Keratinocyte (primary cell): ENCODE results near the gene RP9. TPM values are rescaled to one million over a fixed set of nuclear protein-coding genes. Genes with fewer than 3 reads are reported as not detected.

Source experiments
- DNase-seq: peaks from one replicate; pipeline ENCODE4 v3.0.0-alpha.2; 2011; ENCODE audit warnings: low read depth, missing footprints, low spot score
- FAIRE-seq: peaks from 2 replicates; lab custom pipeline; 2011; peaks lifted over from hg19 to GRCh38; lab: Jason Lieb, UNC
- H2AFZ ChIP-seq: 2 replicates; pipeline ENCODE4 v1.6.0; 2012; ENCODE audit warnings: low read length, control low read depth, inconsistent platforms; ENCODE audit not compliant: control insufficient read depth
- H3K27ac ChIP-seq: 2 replicates; pipeline ENCODE4 v1.5.1; 2011; ENCODE audit warnings: low read length; ENCODE audit not compliant: control insufficient read depth, insufficient read depth
- H3K27me3 ChIP-seq: 3 replicates; pipeline ENCODE4 v1.6.0; 2011; ENCODE audit warnings: low read length; ENCODE audit not compliant: control insufficient read depth, insufficient read depth; ENCODE audit errors: extremely low read depth
- H3K36me3 ChIP-seq, 2 experiments: 2 replicates in 1 of 2; 3 replicates in 1 of 2; pipeline ENCODE4 v1.5.1; 2011; ENCODE audit warnings: low read length in 2 of 2, mild to moderate bottlenecking in 1 of 2; ENCODE audit not compliant: control insufficient read depth in 2 of 2, insufficient read depth in 2 of 2; ENCODE audit errors: extremely low read depth in 1 of 2
- H3K4me1 ChIP-seq: 3 replicates; pipeline ENCODE4 v1.5.1; 2011; ENCODE audit warnings: low read length; ENCODE audit not compliant: control insufficient read depth, insufficient read depth; ENCODE audit errors: extremely low read depth
- H3K4me2 ChIP-seq: 3 replicates; pipeline ENCODE4 v1.6.0; 2011; ENCODE audit warnings: low read depth, low read length; ENCODE audit not compliant: control insufficient read depth, insufficient read depth; ENCODE audit errors: extremely low read depth
- H3K4me3 ChIP-seq, 3 experiments: fragments of 200-600 bp in 1 of 3; sonication (generic) in 1 of 3; 2 replicates in 2 of 3; 3 replicates in 1 of 3; pipeline ENCODE4 v1.5.1; 2011 to 2016; ENCODE audit warnings: low read length in 3 of 3, mild to moderate bottlenecking in 3 of 3, control low read depth in 2 of 3, inconsistent platforms in 1 of 3, low read depth in 1 of 3, mixed read lengths in 1 of 3, mixed run types in 1 of 3, moderate library complexity in 1 of 3; ENCODE audit not compliant: control insufficient read depth in 2 of 3, insufficient read depth in 2 of 3; ENCODE audit errors: extremely low read depth in 1 of 3
- H3K79me2 ChIP-seq: 2 replicates; pipeline ENCODE4 v1.6.0; 2012; ENCODE audit warnings: low read length; ENCODE audit not compliant: control insufficient read depth, insufficient read depth
- H3K9ac ChIP-seq: 3 replicates; pipeline ENCODE4 v1.6.0; 2011; ENCODE audit warnings: low read length; ENCODE audit not compliant: control insufficient read depth, insufficient read depth; ENCODE audit errors: extremely low read depth
- H3K9me1 ChIP-seq: 3 replicates; pipeline ENCODE4 v1.6.0; 2011; ENCODE audit warnings: low read length; ENCODE audit not compliant: control insufficient read depth, insufficient read depth; ENCODE audit errors: extremely low read depth
- H3K9me3 ChIP-seq: 2 replicates; pipeline ENCODE4 v1.5.1; 2012; ENCODE audit warnings: low read depth, low read length; ENCODE audit not compliant: control insufficient read depth
- H4K20me1 ChIP-seq: 3 replicates; pipeline ENCODE4 v1.6.0; 2011; ENCODE audit warnings: low read length; ENCODE audit not compliant: control insufficient read depth, insufficient read depth; ENCODE audit errors: extremely low read depth
- CTCF ChIP-seq, 3 experiments: IDR thresholded peaks in 1 of 3; conservative IDR thresholded peaks in 1 of 3; optimal IDR thresholded peaks in 1 of 3; 2 replicates in 2 of 3; 3 replicates in 1 of 3; pipeline versions ENCODE3 to v1.5.1; 2011; ENCODE audit warnings: low read length in 3 of 3, mild to moderate bottlenecking in 3 of 3, moderate library complexity in 2 of 3, control low read depth in 1 of 3, inconsistent platforms in 1 of 3; ENCODE audit not compliant: insufficient read depth in 2 of 3; ENCODE audit errors: extremely low read depth in 1 of 3
- EZH2 ChIP-seq: IDR thresholded peaks from one replicate; pipeline ENCODE4 v1.6.1; 2012; ENCODE audit warnings: inconsistent platforms, mild to moderate bottlenecking, low read length, moderate library complexity
- dilution Hi-C: fragments of 300-500 bp; cut with MboI; formaldehyde crosslinking; loops from one replicate; pipeline ENCODE4 v1.7.0; 2020; ENCODE audit warnings: low sequenced_read_pairs; ENCODE audit not compliant: extremely low pct_ligation_motif_present
- polyA plus RNA-seq, 5 experiments: library from polyadenylated mRNA; depleted of rRNA in 3 of 5; stranded (reverse) in 3 of 5; stranded (forward) in 1 of 5; unstranded in 1 of 5; fragments of >200 nt; gene quantifications; 1 replicate in 1 of 5; 2 replicates in 3 of 5; 3 replicates in 1 of 5; pipeline versions ENCODE4 v1.2.1 to v1.2.3, GENCODE V29; 2011 to 2012; ENCODE audit warnings: missing spikeins in 2 of 5, low read depth in 1 of 5, low replicate concordance in 1 of 5

The RP9 gene
- polyA plus RNA-seq, 1 donor (not counting 4 experiments of a cell fraction or from before 2014, with no cell fraction given): 17.4 TPM

DNA sequence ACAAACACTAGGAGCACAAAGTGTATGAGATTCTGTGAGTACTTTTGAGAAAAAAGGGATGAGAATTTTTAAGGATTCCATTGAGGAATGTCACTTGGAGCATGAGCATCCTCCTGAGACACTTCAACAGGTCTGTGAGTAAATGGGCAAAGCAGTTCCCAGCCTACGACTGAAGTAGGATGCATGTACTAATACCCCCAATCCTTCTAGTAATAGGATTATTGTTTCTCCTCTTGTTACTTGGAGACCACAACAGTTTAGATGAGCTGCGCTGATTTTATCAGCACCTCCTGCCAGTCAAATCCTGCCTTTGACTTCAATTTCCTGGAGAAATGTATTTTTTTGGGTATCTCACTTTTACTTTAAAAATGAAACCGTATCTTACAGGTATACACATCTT, 21.0 kb upstream of the RP9 start:
- peak overlapping the region; percentile 83 to 89 (median 85) for H3K4me3 ChIP-seq
- H3K79me2 ChIP-seq: no peaks in the 10 kb centered on the region
- no peaks in the 10 kb centered on the region for H3K9me3 ChIP-seq
- no peaks in the 10 kb centered on the region for H4K20me1 ChIP-seq
- peaks cover 3% of the 10 kb centered on the region for H3K4me1 ChIP-seq
- H3K4me2 ChIP-seq: peak overlapping the region; percentile 84
- H3K27ac ChIP-seq: no peak overlapping the region
- FAIRE-seq (no peak), DNase-seq (no peak)
- dilution Hi-C loops: no loop called here
- H2AFZ ChIP-seq: peak overlapping the region; percentile 10
- peak overlapping the region; percentile 66 for H3K9ac ChIP-seq
- no peaks in the 10 kb centered on the region for H3K9me1 ChIP-seq
- TF ChIP-seq EZH2 (no peak), CTCF (optimal IDR thresholded peaks at IDR 0.05 in 1 of 3, IDR thresholded peaks at IDR 0.05 in 1 of 3, conservative IDR thresholded peaks at IDR 0.05 in 1 of 3; ENCODE audit: extremely low read depth in 1 of 3, insufficient read depth in 2 of 3, low read length in 3 of 3) (no peak)
- H3K36me3 ChIP-seq: no peaks in the 10 kb centered on the region
- H3K27me3 ChIP-seq: no peaks in the 10 kb centered on the region

DNA sequence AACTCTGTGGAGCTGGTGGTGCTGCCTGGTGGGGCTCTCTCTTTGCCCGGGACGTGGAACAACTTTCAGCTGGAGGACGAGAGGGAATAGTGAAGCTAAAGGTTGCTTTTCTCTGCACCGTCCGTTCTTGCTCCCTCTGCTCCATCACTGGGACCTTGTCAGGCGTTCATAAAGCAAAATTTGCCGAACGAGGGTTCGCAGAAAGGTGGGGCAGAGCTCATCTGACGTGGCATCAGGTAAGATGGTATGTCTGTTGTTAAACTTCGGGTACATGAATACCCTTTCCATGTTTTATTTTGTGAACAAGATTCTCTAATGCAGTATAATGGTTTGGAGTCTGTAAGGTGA, 20.6 kb upstream of the RP9 start:
- H3K36me3 ChIP-seq: no peaks in the 10 kb centered on the region
- DNase-seq (no peak), FAIRE-seq (no peak)
- peak overlapping the region; percentile 83 to 89 (median 85) for H3K4me3 ChIP-seq
- H3K79me2 ChIP-seq: no peaks in the 10 kb centered on the region
- no peaks in the 10 kb centered on the region for H4K20me1 ChIP-seq
- H3K4me1 ChIP-seq: peaks cover 3% of the 10 kb centered on the region
- H3K4me2 ChIP-seq: peak overlapping the region; percentile 84
- no peaks in the 10 kb centered on the region for H3K27me3 ChIP-seq
- H3K27ac ChIP-seq: no peak overlapping the region
- no peaks in the 10 kb centered on the region for H3K9me3 ChIP-seq
- dilution Hi-C loops: no loop called here
- TF ChIP-seq EZH2 (no peak), CTCF (optimal IDR thresholded peaks at IDR 0.05 in 1 of 3, IDR thresholded peaks at IDR 0.05 in 1 of 3, conservative IDR thresholded peaks at IDR 0.05 in 1 of 3; ENCODE audit: extremely low read depth in 1 of 3, insufficient read depth in 2 of 3, low read length in 3 of 3) (no peak)
- peak overlapping the region; percentile 99 for H2AFZ ChIP-seq
- H3K9me1 ChIP-seq: no peaks in the 10 kb centered on the region
- peak overlapping the region; percentile 66 for H3K9ac ChIP-seq
